Neutrophil (primary cell): ENCODE data around the gene ABCD3.

Experiments used
- H3K27ac ChIP-seq: fragments of 200-600 bp; sonication (generic); 2 replicates; pipeline ENCODE4 v1.5.1; 2016; ENCODE audit warnings: mild to moderate bottlenecking, moderate library complexity
- H3K27me3 ChIP-seq: fragments of 200-600 bp; sonication (generic); 2 replicates; pipeline ENCODE4 v1.6.0; 2016; ENCODE audit warnings: mild to moderate bottlenecking
- H3K36me3 ChIP-seq: fragments of 200-600 bp; sonication (generic); 2 replicates; pipeline ENCODE4 v1.5.1; 2017
- H3K4me1 ChIP-seq, 2 experiments: fragments of 200-600 bp in 1 of 2; sonication (generic) in 1 of 2; 1 replicate in 1 of 2; 2 replicates in 1 of 2; pipeline versions ENCODE4 v1.5.1 to v1.6.1; 2013 to 2016; ENCODE audit warnings: low read depth in 1 of 2, low read length in 1 of 2, mild to moderate bottlenecking in 1 of 2, moderate library complexity in 1 of 2; ENCODE audit not compliant: control insufficient read depth in 1 of 2, insufficient read depth in 1 of 2
- H3K4me3 ChIP-seq, 2 experiments: fragments of 200-600 bp in 1 of 2; sonication (generic) in 1 of 2; 1 replicate in 1 of 2; 2 replicates in 1 of 2; pipeline ENCODE4 v1.5.1; 2013 to 2016; ENCODE audit warnings: low read depth in 1 of 2, low read length in 1 of 2, mild to moderate bottlenecking in 1 of 2, moderate library complexity in 1 of 2
- H3K9me3 ChIP-seq: fragments of 200-600 bp; sonication (generic); 2 replicates; pipeline ENCODE4 v1.5.1; 2016
- TF ChIP-seq, protein P1 (sequence below): fragments of 200-600 bp; sonication (generic); IDR thresholded peaks from 2 replicates; pipeline ENCODE4 v1.5.1; 2016; ENCODE audit warnings: antibody characterized with exemption

The ABCD3 gene

DNA sequence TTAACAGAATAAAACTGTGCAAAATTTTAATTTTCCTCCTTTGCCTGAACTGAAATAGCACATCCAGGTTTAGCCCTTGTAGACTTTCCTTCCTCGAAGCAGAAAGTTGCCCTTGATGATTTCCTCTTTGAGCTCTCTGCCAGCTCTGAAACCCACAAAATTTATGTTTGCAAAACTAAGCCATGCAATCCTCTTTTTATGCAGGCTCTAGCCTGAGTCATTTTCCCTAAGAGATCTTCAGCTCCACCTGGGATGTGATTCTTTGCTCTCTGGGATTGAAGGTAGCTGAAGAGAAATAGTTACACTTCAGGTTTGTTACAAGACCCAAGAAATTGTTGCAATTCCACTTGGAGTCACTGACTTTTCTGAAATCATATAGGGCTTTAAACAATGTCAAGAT lies 124.8 kb downstream of the ABCD3 start:
- Histone ChIP-seq H3K27me3 (peaks cover 54% of the 10 kb centered on the region), H3K27ac (no peak overlapping the region), H3K4me1 (peaks cover 17 to 26% of the 10 kb centered on the region in 2 experiments), H3K4me3 (no peak overlapping the region), H3K36me3 (no peaks in the 10 kb centered on the region), H3K9me3 (no peaks in the 10 kb centered on the region)
- TF ChIP-seq, protein P1, sequence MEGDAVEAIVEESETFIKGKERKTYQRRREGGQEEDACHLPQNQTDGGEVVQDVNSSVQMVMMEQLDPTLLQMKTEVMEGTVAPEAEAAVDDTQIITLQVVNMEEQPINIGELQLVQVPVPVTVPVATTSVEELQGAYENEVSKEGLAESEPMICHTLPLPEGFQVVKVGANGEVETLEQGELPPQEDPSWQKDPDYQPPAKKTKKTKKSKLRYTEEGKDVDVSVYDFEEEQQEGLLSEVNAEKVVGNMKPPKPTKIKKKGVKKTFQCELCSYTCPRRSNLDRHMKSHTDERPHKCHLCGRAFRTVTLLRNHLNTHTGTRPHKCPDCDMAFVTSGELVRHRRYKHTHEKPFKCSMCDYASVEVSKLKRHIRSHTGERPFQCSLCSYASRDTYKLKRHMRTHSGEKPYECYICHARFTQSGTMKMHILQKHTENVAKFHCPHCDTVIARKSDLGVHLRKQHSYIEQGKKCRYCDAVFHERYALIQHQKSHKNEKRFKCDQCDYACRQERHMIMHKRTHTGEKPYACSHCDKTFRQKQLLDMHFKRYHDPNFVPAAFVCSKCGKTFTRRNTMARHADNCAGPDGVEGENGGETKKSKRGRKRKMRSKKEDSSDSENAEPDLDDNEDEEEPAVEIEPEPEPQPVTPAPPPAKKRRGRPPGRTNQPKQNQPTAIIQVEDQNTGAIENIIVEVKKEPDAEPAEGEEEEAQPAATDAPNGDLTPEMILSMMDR, result no peak

DNA sequence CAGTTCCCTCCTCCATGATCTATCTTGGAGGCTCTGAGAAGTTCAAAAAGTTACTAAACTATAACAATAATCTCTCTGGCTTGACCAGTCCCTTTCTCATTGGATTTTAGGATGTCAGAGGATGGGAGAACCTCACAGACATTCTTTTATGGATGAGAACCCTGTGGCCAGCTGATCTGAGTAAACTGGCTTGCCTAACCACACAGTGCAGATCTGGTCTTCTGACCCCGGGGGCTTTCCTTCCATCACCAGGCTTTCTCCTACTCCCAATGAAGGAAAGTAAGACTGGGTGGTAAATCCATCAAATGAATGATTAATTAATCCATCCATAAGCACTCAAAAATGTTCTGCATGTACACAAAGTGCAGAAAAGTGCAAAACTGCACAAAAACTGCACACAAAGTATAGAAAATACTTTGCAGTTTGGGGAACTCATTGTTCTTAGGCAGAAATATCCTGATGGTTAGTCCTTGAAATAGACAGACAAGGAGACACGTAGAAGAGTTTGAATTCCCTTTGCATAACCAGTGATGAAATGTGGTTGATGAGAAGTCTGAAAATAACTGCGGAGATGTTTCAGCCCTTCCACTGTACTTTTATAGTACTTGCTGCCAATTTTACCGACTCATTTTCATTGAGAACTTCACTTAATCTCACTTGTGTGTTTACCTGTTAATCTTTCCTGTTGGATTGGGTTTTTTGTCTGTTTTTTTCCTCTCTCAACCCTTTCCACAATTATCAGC lies 125.9 kb downstream of the ABCD3 start:
- Histone ChIP-seq H3K36me3 (no peaks in the 10 kb centered on the region), H3K4me1 (peaks cover 17 to 26% of the 10 kb centered on the region in 2 experiments), H3K27me3 (peaks cover 54% of the 10 kb centered on the region), H3K9me3 (no peaks in the 10 kb centered on the region), H3K4me3 (no peak overlapping the region), H3K27ac (no peak overlapping the region)
- TF ChIP-seq, protein P1, result no peak

DNA sequence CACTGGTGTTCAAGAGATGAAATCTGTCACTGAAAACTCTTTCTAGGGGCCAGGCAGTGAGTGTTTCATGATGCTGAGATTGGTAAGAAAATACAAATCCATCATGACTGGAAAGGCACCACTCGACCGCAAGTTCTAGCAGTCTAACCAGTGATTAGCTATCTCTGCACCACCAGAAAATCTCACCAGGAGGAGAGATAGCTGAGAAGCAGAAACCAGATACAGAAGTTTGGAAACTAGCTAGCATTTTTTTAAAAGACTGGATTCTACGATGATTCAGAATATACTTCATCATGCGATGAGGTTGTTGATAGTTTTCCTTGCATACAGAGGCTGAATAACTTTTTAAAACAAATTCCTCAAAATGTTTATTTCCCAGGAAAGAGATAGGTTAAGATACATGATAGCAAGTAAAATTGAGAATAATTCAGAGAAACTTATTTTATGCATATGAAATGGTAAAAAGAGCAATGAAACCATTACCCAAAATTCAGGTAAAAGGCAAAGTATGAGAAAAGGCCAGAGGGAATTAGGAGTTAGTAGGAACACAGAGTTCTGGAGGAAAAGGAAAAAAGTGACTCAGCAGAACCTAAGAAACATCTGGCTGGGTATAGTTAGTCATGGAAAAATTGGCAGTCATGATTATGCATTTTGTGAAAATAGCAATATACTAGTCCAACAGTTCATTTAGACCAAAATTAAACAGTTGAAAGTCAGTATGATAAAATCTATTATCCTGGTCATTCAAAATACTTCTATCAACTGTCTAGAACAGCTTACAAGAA lies 126.7 kb downstream of the ABCD3 start:
- Histone ChIP-seq H3K36me3 (no peaks in the 10 kb centered on the region), H3K4me1 (peaks cover 17 to 26% of the 10 kb centered on the region in 2 experiments), H3K4me3 (no peak overlapping the region), H3K27me3 (peaks cover 48% of the 10 kb centered on the region), H3K9me3 (no peaks in the 10 kb centered on the region), H3K27ac (no peak overlapping the region)
- TF ChIP-seq, protein P1, result no peak

DNA sequence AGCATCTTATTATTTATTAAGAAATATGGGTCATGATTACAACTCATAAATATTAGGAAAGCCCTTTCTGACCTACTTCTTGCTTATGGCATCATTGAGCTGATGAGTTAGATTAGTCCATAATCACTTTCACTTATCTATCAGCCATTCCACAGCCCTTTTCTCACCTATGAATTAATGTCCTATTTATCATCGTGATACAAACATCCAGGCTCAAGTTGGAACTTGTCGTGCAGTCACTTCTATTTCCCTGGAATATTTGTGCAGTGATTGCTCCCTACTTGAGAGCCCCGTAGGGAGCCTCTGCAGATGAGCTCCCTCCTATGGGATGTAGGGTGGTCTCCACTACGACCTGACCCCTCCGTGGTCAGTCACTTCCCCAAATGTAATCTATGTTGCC lies 131.5 kb downstream of the ABCD3 start:
- H3K4me1 ChIP-seq, result no peaks in the 10 kb centered on the region

DNA sequence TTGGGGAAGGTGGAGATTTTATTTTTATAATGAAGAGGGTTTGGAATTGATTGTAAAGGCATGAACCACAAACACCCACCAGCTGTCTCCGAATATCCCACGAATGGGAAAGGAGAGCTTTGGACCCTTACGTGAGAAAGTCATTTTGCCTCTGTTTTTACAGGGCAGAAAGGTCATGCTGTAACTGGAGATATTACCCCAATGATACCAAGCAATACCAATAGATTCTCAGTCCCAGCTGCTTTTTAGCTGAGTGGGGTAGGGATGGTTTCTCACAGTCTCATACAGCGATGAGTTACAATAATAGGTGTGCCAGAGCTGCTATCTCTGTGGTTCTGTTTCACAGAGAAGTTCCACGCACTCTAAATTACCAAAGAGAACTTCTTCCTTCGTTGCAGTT lies 132.2 kb downstream of the ABCD3 start:
- H3K4me1 ChIP-seq, result no peaks in the 10 kb centered on the region

More for the DNA sequence above, 131.5 kb downstream of the ABCD3 start:
- no peaks in the 10 kb centered on the region for H3K36me3 ChIP-seq
- no peak overlapping the region for H3K27ac ChIP-seq
- TF ChIP-seq, protein P1, result no peak
- H3K27me3 ChIP-seq, result peaks cover under 1% of the 10 kb centered on the region
- H3K4me3 ChIP-seq, result no peak overlapping the region
- no peaks in the 10 kb centered on the region for H3K9me3 ChIP-seq

More for the DNA sequence above, 132.2 kb downstream of the ABCD3 start:
- no peak overlapping the region for H3K27ac ChIP-seq
- H3K4me3 ChIP-seq, result no peak overlapping the region
- no peaks in the 10 kb centered on the region for H3K27me3 ChIP-seq
- TF ChIP-seq, protein P1, result no peak
- H3K9me3 ChIP-seq, result no peaks in the 10 kb centered on the region
- no peaks in the 10 kb centered on the region for H3K36me3 ChIP-seq
